GM06990 (cell line): ENCODE results near the gene KIAA1671.

Experiments
- DNase-seq: peaks from one replicate; pipeline ENCODE4 v3.0.0-alpha.2; 2011; ENCODE audit not compliant: insufficient read length; ENCODE audit errors: extremely low read depth
- H3K27me3 ChIP-seq: replicated peaks from 2 replicates; pipeline ENCODE4 v1.6.0; 2011; ENCODE audit warnings: low read length; ENCODE audit not compliant: control insufficient read depth, insufficient read depth
- H3K36me3 ChIP-seq: 2 replicates; pipeline ENCODE4 v1.5.1; 2011; ENCODE audit warnings: low read length; ENCODE audit not compliant: control insufficient read depth, insufficient read depth
- H3K4me3 ChIP-seq: replicated peaks from 2 replicates; pipeline ENCODE4 v1.5.1; 2011; ENCODE audit warnings: low read depth, mild to moderate bottlenecking, control low read depth, low read length
- CTCF ChIP-seq: IDR thresholded peaks from 2 replicates; pipeline ENCODE4 v1.5.1; 2011; ENCODE audit warnings: low read length, control low read depth, mild to moderate bottlenecking, inconsistent platforms; ENCODE audit not compliant: insufficient read depth, poor library complexity, severe bottlenecking

Gene KIAA1671

GRCh38 chr22:25153961-25154666, 201.6 kb downstream of the KIAA1671 start:
- DNase-seq, result no peak
- Histone ChIP-seq H3K4me3 (no peak overlapping the region), H3K27me3 (no peaks in the 10 kb centered on the region; the same call in 1 of the 2 replicates), H3K36me3 (no peaks in the 10 kb centered on the region)
- TF ChIP-seq CTCF, result no peak

GRCh38 chr22:25154667-25154999, 202.1 kb downstream of the KIAA1671 start:
- Histone ChIP-seq H3K36me3 (no peaks in the 10 kb centered on the region), H3K4me3 (no peak overlapping the region), H3K27me3 (no peaks in the 10 kb centered on the region; the same call in 1 of the 2 replicates)
- no peak for DNase-seq
- no peak for TF ChIP-seq CTCF

- no peak for TF ChIP-seq CTCF
- Histone ChIP-seq H3K36me3 (no peaks in the 10 kb centered on the region), H3K4me3 (no peak overlapping the region), H3K27me3 (no peaks in the 10 kb centered on the region; the same call in 1 of the 2 replicates)
- no peak for DNase-seq
Measured at GRCh38 chr22:25156736-25157135, 204.2 kb downstream of the KIAA1671 start.

- DNase-seq, result no peak
- H3K27me3 ChIP-seq, result no peaks in the 10 kb centered on the region; the same call in 1 of the 2 replicates
- no peaks in the 10 kb centered on the region for H3K36me3 ChIP-seq
- TF ChIP-seq CTCF, result no peak
- no peak overlapping the region for H3K4me3 ChIP-seq
Measured at GRCh38 chr22:25159028-25159427, 206.5 kb downstream of the KIAA1671 start.

GRCh38 chr22:25160120-25160996, 207.8 kb downstream of the KIAA1671 start:
- Histone ChIP-seq H3K36me3 (no peaks in the 10 kb centered on the region), H3K27me3 (no peaks in the 10 kb centered on the region; the same call in 1 of the 2 replicates), H3K4me3 (no peak overlapping the region)
- no peak for TF ChIP-seq CTCF
- no peak for DNase-seq
